ENCODE measurements around the gene LYRM1.

- TF ChIP-seq POLR2A (IDR thresholded peaks at IDR 0.05) (no peak), CTCF (IDR thresholded peaks at IDR 0.05 in 4 of 5, conservative IDR thresholded peaks at IDR 0.05 in 1 of 5) (no peak)
These were observed 33.0 kb downstream of the LYRM1 start for GRCh38 chr16:20933589-20933988.
